ENCODE data around the gene ZBTB2.

GRCh38 chr6:151351731-151352130 is 39.6 kb downstream of the ZBTB2 start:
- TF ChIP-seq ZFP30 (CRISPR knock-in tag; IDR thresholded peaks at IDR 0.05): no peak
- no peak for TF ChIP-seq ZNF8 (CRISPR knock-in tag; IDR thresholded peaks at IDR 0.05)
- TF ChIP-seq CREB5 (CRISPR knock-in tag; IDR thresholded peaks at IDR 0.05; ENCODE audit: low read depth): no peak
- TF ChIP-seq ZNF565 (CRISPR knock-in tag; conservative IDR thresholded peaks at IDR 0.05; ENCODE audit: low read depth): no peak
- no peak for TF ChIP-seq CSRNP3 (CRISPR knock-in tag; IDR thresholded peaks at IDR 0.05)
- no peak for TF ChIP-seq PATZ1 (CRISPR knock-in tag; IDR thresholded peaks at IDR 0.05; ENCODE audit: borderline replicate concordance)

Measured in SK-N-SH treated with all-trans-retinoic acid at 6 μM for 48 hours (cell line).